SH-SY5Y (cell line): ENCODE results near the gene GAS7.

Experiments
- GATA2 ChIP-seq: IDR thresholded peaks from 2 replicates; pipeline ENCODE4 v1.6.1; 2011; ENCODE audit warnings: mild to moderate bottlenecking, low read depth, low read length
- GATA3 ChIP-seq: IDR thresholded peaks from 2 replicates; pipeline ENCODE4 v1.6.1; 2011; ENCODE audit warnings: low read depth, mild to moderate bottlenecking, low read length, moderate library complexity

GAS7 gene

GRCh38 chr17:9934331-9934730 is 264.1 kb downstream of the GAS7 start:
- TF ChIP-seq GATA3 (no peak), GATA2 (no peak)

- TF ChIP-seq GATA2 (no peak), GATA3 (no peak)
Observed at GRCh38 chr17:9932491-9932890, 265.9 kb downstream of the GAS7 start.

GRCh38 chr17:9931144-9931741 is 267.2 kb downstream of the GAS7 start:
- TF ChIP-seq GATA2 (no peak), GATA3 (no peak)

- TF ChIP-seq GATA2 (no peak), GATA3 (no peak)
Observed at GRCh38 chr17:9929871-9930270, 268.5 kb downstream of the GAS7 start.

GRCh38 chr17:9928601-9929333 is 269.6 kb downstream of the GAS7 start:
- TF ChIP-seq GATA3 (no peak), GATA2 (no peak)

- TF ChIP-seq GATA3 (no peak), GATA2 (no peak)
Observed at GRCh38 chr17:9926150-9926804, 272.1 kb downstream of the GAS7 start.

- TF ChIP-seq GATA3 (no peak), GATA2 (no peak)
Observed at GRCh38 chr17:9925457-9925856, 272.9 kb downstream of the GAS7 start.

- TF ChIP-seq GATA3 = no peak
- no peak for TF ChIP-seq GATA2
Observed at GRCh38 chr17:9924735-9925191, 273.6 kb downstream of the GAS7 start.

- TF ChIP-seq GATA3 = no peak
- TF ChIP-seq GATA2 = no peak
Observed at GRCh38 chr17:9922012-9922848, 276.2 kb downstream of the GAS7 start.

GRCh38 chr17:9918804-9919352 is 279.5 kb downstream of the GAS7 start:
- TF ChIP-seq GATA3 (no peak), GATA2 (no peak)

- TF ChIP-seq GATA2 = no peak
- TF ChIP-seq GATA3 = no peak
Observed at GRCh38 chr17:9918352-9918751, 280.1 kb downstream of the GAS7 start.

GRCh38 chr17:9917801-9918200 is 280.6 kb downstream of the GAS7 start:
- TF ChIP-seq GATA2 (no peak), GATA3 (no peak)

- TF ChIP-seq GATA3 = no peak
- no peak for TF ChIP-seq GATA2
Observed at GRCh38 chr17:9917131-9917530, 281.3 kb downstream of the GAS7 start.

GRCh38 chr17:9916108-9916507 is 282.3 kb downstream of the GAS7 start:
- TF ChIP-seq GATA2 (no peak), GATA3 (no peak)

- TF ChIP-seq GATA2 (no peak), GATA3 (no peak)
Observed at GRCh38 chr17:9913476-9913875, 284.9 kb downstream of the GAS7 start.
